GM21447 (cell line): ENCODE measurements around the gene KRT73.

Experiments
- ATAC-seq: cut with Tn5 transposase; IDR thresholded peaks from one replicate; pipeline ENCODE4 v1.9.1; 2021; ENCODE audit not compliant: unreplicated experiment

Gene KRT73

DNA sequence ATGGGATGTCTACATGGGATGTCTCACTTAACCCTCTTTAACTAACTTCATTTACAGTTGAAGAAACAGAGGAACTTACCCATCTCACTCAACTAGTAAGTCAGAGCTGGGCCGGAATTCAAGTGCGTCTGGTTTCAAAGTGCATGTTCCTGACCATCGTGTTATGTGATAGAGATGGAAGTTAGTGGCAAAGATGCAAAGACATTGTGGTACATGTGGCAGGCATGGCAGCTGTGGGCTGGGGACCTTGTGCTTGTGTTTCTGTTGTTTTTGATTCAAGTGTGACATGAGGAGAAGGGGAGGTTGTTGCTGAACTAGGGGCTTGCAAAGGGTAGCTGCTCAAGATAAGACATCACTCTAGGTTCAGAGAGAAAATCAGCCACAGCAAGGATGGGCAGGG lies 42.4 kb downstream of the KRT73 start:
- ATAC-seq: no peak

DNA sequence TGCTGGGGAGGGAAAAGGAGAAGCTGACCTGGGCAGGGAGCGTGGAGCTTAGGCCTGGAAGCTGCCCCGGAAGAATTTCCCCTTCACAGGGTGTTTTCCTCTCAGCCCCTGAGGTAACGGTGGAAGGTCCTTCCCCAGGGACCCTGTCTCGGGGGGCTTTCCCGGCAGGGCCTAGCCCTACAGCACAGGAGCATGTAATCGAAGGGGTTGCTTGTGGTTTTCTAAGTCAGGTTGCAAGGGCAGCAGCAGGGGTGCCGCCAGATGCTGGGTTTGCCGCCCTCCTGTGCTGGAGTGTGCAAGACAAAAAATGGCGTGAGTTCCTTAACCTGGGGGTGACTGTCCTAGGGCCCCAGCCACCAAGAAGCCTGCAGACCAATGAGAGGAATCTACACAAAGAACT lies 43.1 kb downstream of the KRT73 start:
- no peak for ATAC-seq

DNA sequence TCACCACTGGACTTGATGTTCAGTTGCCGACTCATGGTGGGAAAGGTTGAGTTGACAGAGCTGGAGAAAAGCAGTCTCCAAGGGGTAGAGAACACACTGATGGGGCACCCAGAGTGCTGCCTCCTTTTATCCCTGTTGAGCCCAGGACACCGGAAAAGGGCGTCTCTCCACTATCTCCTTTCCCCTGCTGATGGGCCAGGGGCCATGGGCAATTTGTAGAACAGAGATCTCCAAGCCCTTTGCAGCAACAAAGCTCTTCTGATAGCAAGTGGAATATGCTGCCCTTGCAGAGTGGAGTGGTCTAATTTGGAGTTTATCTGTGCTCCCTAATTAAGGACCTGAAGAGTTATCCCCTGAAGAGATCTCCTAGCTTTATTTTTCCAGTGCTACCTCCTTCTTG lies 44.6 kb downstream of the KRT73 start, which contains the start of gene KRT74:
TSS of gene KRT74 (minus strand) at position 101 of the 400 bp plus-strand sequence. CDS start at position 35, 66 bp downstream.
- ATAC-seq: no peak

DNA sequence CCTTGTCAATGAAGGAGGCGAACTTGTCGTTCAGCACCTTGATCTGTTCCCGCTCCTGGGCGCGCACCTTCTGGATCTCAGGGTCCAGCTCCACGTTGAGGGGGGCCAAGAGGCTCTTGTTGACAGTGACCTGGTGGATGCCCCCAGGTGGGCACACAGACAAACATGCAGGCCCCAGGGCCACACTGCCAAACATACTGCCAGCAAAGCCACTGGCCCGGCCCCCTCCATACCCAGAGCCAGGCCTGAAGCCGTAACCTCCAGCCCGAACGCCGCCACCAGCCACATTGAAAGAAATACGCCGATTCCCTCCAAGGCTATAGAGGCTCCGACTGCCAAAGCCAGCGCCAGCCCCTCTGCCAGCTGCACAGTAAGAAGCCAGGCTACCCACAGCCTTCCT lies 45.1 kb downstream of the KRT73 start:
- no peak for ATAC-seq

DNA sequence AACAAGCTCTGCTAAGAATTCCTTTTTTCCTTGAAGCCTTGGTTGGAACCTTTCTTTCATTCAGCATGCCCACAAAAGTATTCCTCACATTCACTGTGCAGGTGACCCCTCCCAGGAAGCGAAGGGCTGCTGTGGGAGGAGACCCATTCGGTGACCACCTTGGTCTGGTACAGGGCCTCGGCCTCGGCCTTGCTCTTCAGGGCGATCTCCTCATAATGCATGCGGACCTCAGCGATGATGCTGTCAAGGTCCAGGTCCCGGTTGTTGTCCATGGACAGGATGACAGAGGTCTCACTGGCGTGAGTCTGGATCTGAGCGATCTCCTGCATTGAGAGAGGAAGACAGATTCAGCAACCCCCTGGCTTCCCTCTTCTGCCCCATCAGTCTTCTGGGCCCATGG lies 47.8 kb downstream of the KRT73 start:
- no peak for ATAC-seq

DNA sequence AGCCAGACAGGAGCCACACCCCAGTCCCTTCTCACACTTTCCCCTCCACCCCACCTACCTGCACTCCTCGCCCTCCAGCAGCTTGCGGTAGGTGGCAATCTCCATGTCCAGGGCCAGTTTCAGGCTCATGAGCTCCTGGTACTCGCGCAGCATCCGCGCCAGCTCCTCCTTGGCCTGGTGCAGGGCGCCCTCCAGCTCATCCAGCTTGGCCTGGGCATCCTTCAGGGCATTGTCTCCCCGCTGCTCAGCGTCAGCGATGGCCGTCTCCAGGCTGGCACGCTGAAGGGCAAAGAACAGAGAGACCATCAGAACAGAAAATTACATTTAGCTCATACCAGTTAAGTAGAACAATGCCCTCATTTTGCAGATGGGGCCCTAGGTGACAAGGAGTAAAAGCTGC lies 50.2 kb downstream of the KRT73 start:
- ATAC-seq: no peak

DNA sequence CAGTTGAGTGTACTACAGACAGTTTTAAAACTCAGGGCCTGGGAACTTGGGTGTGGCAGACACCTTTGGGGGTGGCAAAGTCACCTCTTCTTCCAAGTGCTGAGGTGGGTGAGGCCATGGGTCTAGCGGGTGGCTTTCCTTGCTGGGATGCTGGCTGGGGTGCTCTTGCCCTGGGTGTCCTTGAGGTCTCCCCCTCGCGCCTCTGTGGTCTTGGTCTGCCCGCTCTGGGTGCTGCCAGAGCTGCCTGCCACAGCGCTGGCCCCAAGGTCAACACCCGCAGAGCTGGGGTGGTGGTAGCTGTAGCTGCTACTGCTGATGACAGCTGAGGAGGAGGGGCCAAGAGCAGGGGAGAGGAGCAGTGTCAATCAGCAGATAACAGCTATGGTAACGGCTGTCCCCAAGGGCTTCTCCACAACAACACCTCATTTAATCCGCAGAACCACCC lies 51.5 kb downstream of the KRT73 start:
- no peak for ATAC-seq

DNA sequence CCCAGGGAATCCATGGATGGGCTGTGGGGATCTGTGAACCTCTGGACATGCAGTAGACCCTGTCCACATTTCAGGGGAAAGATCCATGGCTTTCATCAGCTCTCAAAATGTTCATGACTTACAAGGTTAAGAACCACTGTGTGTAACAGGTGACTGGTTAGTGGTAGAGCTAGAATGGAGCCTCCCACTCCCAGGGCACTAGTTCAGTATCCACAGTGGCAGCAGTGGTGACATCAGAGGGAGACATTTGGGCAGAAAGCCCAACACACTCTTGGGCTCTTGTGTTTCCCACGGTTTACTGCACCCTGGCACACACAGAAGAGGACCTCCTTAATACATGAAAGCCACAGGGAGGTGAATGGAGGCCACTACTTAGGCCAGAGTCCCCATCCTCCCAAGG lies 53.8 kb downstream of the KRT73 start:
- ATAC-seq: no peak

DNA sequence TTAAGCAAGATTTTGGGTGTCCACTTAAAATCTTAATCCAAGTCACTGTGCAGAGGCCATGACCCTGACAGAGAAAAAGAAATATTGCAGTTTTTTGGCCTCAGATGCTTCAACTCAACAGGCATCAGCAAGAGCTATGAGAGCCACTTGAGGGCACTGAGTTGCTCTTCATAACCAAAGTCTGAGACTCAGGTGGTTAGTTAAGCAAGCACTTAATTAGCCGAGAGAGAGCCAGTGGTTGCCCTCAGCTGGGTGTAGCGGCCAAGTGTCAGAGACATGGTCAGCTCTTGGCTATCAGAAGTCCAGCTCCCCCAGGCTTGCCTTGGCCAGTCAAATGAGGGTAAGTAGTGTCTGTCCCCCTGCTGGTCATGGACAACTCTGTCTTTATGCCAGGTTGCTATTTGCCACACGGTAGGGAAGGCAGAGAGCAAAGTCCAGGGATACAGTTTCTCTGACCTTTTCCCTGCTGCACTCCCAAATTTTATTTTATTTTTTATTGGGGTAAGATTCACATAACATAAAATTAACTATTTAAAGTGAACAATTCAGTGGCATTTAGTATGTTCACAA lies 56.4 kb downstream of the KRT73 start:
- ATAC-seq: no peak

DNA sequence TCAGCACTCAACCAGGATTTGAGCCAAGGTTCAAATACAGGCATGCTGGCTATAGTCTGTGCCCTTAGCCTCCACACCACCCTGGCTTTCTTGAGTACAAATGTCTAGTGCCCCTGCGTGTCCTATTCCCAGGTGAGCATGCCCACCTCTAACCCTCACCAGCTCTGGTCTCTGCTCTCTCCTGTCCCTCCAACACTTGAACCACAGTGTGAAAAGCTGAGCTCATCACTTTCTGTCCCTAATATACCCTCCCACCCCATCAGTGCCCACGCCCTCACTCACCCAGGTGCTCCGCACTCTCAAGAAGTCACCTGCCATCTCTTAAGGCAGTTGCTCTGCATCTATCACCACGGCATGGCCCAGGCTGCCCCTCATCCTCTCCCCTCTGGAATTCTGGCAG lies 58.4 kb downstream of the KRT73 start:
- no peak for ATAC-seq

DNA sequence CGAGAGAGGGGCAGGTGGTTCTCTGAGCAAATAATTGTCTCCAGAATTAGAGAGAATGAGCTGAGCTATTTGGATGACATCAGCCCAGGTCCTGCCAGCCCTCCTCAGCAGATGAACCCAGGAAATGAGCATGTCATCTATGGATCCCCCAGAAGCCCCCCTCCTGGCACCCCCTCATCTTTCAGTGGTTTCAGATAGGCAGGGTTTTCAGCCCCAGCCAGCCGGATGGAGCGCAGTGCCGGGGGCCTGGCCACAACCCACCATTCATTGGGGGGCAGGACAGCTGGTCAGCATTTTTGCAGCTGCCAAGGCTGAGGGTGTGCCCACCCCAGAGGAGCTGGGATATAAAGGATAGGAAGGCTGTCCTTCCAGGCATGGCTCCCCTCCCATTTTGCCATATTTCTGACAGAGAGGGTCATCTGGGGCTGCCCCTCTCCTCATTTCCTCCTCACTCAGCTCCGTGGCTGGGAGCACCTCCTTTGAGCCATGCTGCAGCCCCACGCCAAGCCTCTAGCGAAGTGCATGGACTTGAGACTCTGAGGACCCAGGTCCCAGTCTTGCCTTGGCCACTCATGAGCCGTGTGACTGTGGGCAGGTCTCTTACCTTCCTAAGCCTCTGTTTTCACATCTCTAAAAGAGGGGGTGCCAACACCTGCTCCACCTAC lies 59.4 kb downstream of the KRT73 start:
- no peak for ATAC-seq
